Smooth muscle cell (in vitro differentiated cells): ENCODE results near the gene SHISAL2B. TPM values are rescaled to one million over a fixed set of nuclear protein-coding genes. Genes with fewer than 3 reads are reported as not detected.

Experiments
- DNase-seq: peaks from one replicate; lab custom pipeline; 2025; ENCODE audit not compliant: unreplicated experiment; lab: John Stamatoyannopoulos, UW
- H2AFZ ChIP-seq: fragments of 200-600 bp; sonication (generic); 2 replicates; pipeline ENCODE4 v1.6.0; 2016; ENCODE audit warnings: antibody characterized with exemption, low read depth, mild to moderate bottlenecking
- H3F3A ChIP-seq: fragments of 200-600 bp; sonication (generic); 2 replicates; pipeline ENCODE4 v1.6.0; 2017; ENCODE audit warnings: antibody characterized with exemption, low read depth
- H3K27ac ChIP-seq: fragments of 200-600 bp; sonication (generic); 2 replicates; pipeline ENCODE4 v1.5.1; 2016; ENCODE audit warnings: low read depth, mild to moderate bottlenecking
- H3K27me3 ChIP-seq: fragments of 200-600 bp; sonication (generic); 2 replicates; pipeline ENCODE4 v1.6.1; 2016; ENCODE audit warnings: low read depth, mild to moderate bottlenecking
- H3K36me3 ChIP-seq: fragments of 200-600 bp; sonication (generic); 2 replicates; pipeline ENCODE4 v1.5.1; 2016; ENCODE audit warnings: low read depth
- H3K4me1 ChIP-seq: fragments of 200-600 bp; sonication (generic); 2 replicates; pipeline ENCODE4 v1.5.1; 2016; ENCODE audit warnings: low read depth
- H3K4me2 ChIP-seq: fragments of 200-600 bp; sonication (generic); 2 replicates; pipeline ENCODE4 v1.6.0; 2016; ENCODE audit warnings: mild to moderate bottlenecking
- H3K4me3 ChIP-seq: fragments of 200-600 bp; sonication (generic); 2 replicates; pipeline ENCODE4 v1.5.1; 2016; ENCODE audit warnings: mild to moderate bottlenecking
- H3K79me2 ChIP-seq: fragments of 200-600 bp; sonication (generic); 2 replicates; pipeline ENCODE4 v1.6.0; 2016; ENCODE audit warnings: low read depth, mild to moderate bottlenecking
- H3K9ac ChIP-seq: fragments of 200-600 bp; sonication (generic); 2 replicates; pipeline ENCODE4 v1.6.0; 2016; ENCODE audit warnings: low read depth
- H3K9me3 ChIP-seq: fragments of 200-600 bp; sonication (generic); replicated peaks from 2 replicates; pipeline ENCODE4 v1.5.1; 2016; ENCODE audit warnings: low read depth
- H4K20me1 ChIP-seq: fragments of 200-600 bp; sonication (generic); 2 replicates; pipeline ENCODE4 v1.6.0; 2016; ENCODE audit warnings: low read depth
- CTCF ChIP-seq: fragments of 200-600 bp; sonication (generic); IDR thresholded peaks from 2 replicates; pipeline ENCODE4 v1.5.1; 2017; ENCODE audit warnings: borderline replicate concordance, mild to moderate bottlenecking, antibody characterized with exemption; ENCODE audit not compliant: insufficient read depth, poor library complexity, severe bottlenecking
- WGBS: methylation state at CpG from one replicate; pipeline ENCODE4 v1.1.7; 2016; ENCODE audit warnings: low lambda C conversion rate; 5-methylcytosine and 5-hydroxymethylcytosine counted together
- polyA plus RNA-seq: library from polyadenylated mRNA; unstranded; fragments of >200 nt; fragmentation: Nextera tagmentation; extraction: Ambion mirVana; gene quantifications from 2 replicates; pipeline ENCODE4 v1.2.1, GENCODE V29; 2016
- total RNA-seq: library from RNA; depleted of rRNA; stranded (reverse); fragments of >200 nt; gene quantifications from 2 replicates; pipeline ENCODE4 v1.2.3, GENCODE V29; 2014

Gene SHISAL2B
- total and polyA plus RNA-seq, 2 experiments from 2014 or later = not detected

GRCh38 chr5:64742411-64742810 is 52.1 kb downstream of the SHISAL2B start:
- no peak overlapping the region for H3K4me2 ChIP-seq
- H3K9ac ChIP-seq = no peak overlapping the region
- H3K27ac ChIP-seq = no peak overlapping the region
- TF ChIP-seq CTCF = no peak
- no peaks in the 10 kb centered on the region for H3K27me3 ChIP-seq
- H3K9me3 ChIP-seq = no peaks in the 10 kb centered on the region
- H3K4me3 ChIP-seq = no peak overlapping the region
- no peaks in the 10 kb centered on the region for H3F3A ChIP-seq
- peaks cover 53% of the 10 kb centered on the region for H4K20me1 ChIP-seq
- peaks cover 4% of the 10 kb centered on the region for H3K36me3 ChIP-seq
- no peak for DNase-seq
- peaks cover 24% of the 10 kb centered on the region for H3K79me2 ChIP-seq
- no peak overlapping the region for H2AFZ ChIP-seq
- WGBS = 94% methylated on average over 1 of the region's 1 CpG
- H3K4me1 ChIP-seq = no peaks in the 10 kb centered on the region

- H3K4me1 ChIP-seq = no peaks in the 10 kb centered on the region
- H3K9ac ChIP-seq = no peak overlapping the region
- no peak overlapping the region for H2AFZ ChIP-seq
- no peak overlapping the region for H3K4me3 ChIP-seq
- H3K4me2 ChIP-seq = no peak overlapping the region
- no peak overlapping the region for H3K27ac ChIP-seq
- H3K9me3 ChIP-seq = no peaks in the 10 kb centered on the region
- H3F3A ChIP-seq = no peaks in the 10 kb centered on the region
- TF ChIP-seq CTCF = no peak
- H4K20me1 ChIP-seq = peaks cover 50% of the 10 kb centered on the region
- peaks cover 4% of the 10 kb centered on the region for H3K36me3 ChIP-seq
- H3K79me2 ChIP-seq = peaks cover 24% of the 10 kb centered on the region
- no peaks in the 10 kb centered on the region for H3K27me3 ChIP-seq
- DNase-seq = no peak
Observed at GRCh38 chr5:64742821-64743220, 52.5 kb downstream of the SHISAL2B start.

GRCh38 chr5:64744914-64745313 is 54.6 kb downstream of the SHISAL2B start:
- Histone ChIP-seq H3K27ac (no peak overlapping the region), H3K4me2 (no peak overlapping the region), H3K79me2 (peaks cover 27% of the 10 kb centered on the region), H3K27me3 (no peaks in the 10 kb centered on the region), H3K4me1 (no peaks in the 10 kb centered on the region), H3K9me3 (no peaks in the 10 kb centered on the region), H3K36me3 (no peaks in the 10 kb centered on the region), H3K4me3 (no peak overlapping the region), H4K20me1 (peaks cover 58% of the 10 kb centered on the region), H2AFZ (no peak overlapping the region), H3F3A (no peaks in the 10 kb centered on the region), H3K9ac (no peak overlapping the region)
- WGBS = 86% methylated on average over 1 of the region's 1 CpG
- DNase-seq = no peak
- no peak for TF ChIP-seq CTCF

- H3F3A ChIP-seq = no peaks in the 10 kb centered on the region
- H3K36me3 ChIP-seq = no peaks in the 10 kb centered on the region
- H4K20me1 ChIP-seq = peaks cover 63% of the 10 kb centered on the region
- H3K27me3 ChIP-seq = no peaks in the 10 kb centered on the region
- no peak overlapping the region for H3K4me2 ChIP-seq
- 79% methylated on average over 1 of the region's 1 CpG for WGBS
- no peak for DNase-seq
- no peak overlapping the region for H3K27ac ChIP-seq
- no peak overlapping the region for H3K9ac ChIP-seq
- no peaks in the 10 kb centered on the region for H3K9me3 ChIP-seq
- peaks cover 25% of the 10 kb centered on the region for H3K79me2 ChIP-seq
- TF ChIP-seq CTCF = no peak
- no peaks in the 10 kb centered on the region for H3K4me1 ChIP-seq
- no peak overlapping the region for H3K4me3 ChIP-seq
- H2AFZ ChIP-seq = no peak overlapping the region
Observed at GRCh38 chr5:64746446-64746845, 56.1 kb downstream of the SHISAL2B start.
